Fibroblast of lung (primary cell): Measurements from ENCODE around the gene EPAS1. TPM values are rescaled to one million over a fixed set of nuclear protein-coding genes. Genes with fewer than 3 reads are reported as not detected.

Source experiments
- DNase-seq, 2 donors: peaks; one replicate each; pipeline versions ENCODE4 v3.0.0 to v3.0.0-alpha.2; 2010; ENCODE audit warnings: low read depth in 2 of 2
- H2AFZ ChIP-seq: 2 replicates; pipeline ENCODE4 v1.5.1; 2012; ENCODE audit warnings: low read length, control low read depth, inconsistent platforms
- H3K27ac ChIP-seq: 2 replicates; pipeline ENCODE4 v1.5.1; 2011; ENCODE audit warnings: low read length, control low read depth; ENCODE audit not compliant: insufficient read depth
- H3K27me3 ChIP-seq: 2 replicates; pipeline ENCODE4 v1.5.1; 2011; ENCODE audit warnings: mild to moderate bottlenecking, low read length; ENCODE audit not compliant: control insufficient read depth, insufficient read depth
- H3K36me3 ChIP-seq: 2 replicates; pipeline ENCODE4 v1.5.1; 2011; ENCODE audit warnings: low read length; ENCODE audit not compliant: control insufficient read depth, insufficient read depth
- H3K4me1 ChIP-seq: 2 replicates; pipeline ENCODE4 v1.5.1; 2011; ENCODE audit warnings: low read length; ENCODE audit not compliant: control insufficient read depth, insufficient read depth; ENCODE audit errors: extremely low read depth
- H3K4me2 ChIP-seq: 2 replicates; pipeline ENCODE4 v1.5.1; 2011; ENCODE audit warnings: low read length, control low read depth; ENCODE audit not compliant: insufficient read depth; ENCODE audit errors: extremely low read depth
- H3K4me3 ChIP-seq, 4 experiments: fragments of 200-600 bp in 1 of 4; sonication (generic) in 1 of 4; replicated peaks in 1 of 4; 2 replicates each; pipeline ENCODE4 v1.5.1; 2011 to 2016; ENCODE audit warnings: low read length in 4 of 4, low read depth in 3 of 4, mild to moderate bottlenecking in 3 of 4, control low read depth in 2 of 4, inconsistent platforms in 1 of 4, mixed read lengths in 1 of 4; ENCODE audit not compliant: insufficient read depth in 1 of 4; ENCODE audit errors: control extremely low read depth in 1 of 4
- H3K79me2 ChIP-seq: 2 replicates; pipeline ENCODE4 v1.5.1; 2012; ENCODE audit warnings: mild to moderate bottlenecking, low read length, inconsistent platforms; ENCODE audit not compliant: control insufficient read depth, insufficient read depth
- H3K9ac ChIP-seq: 2 replicates; pipeline ENCODE4 v1.5.1; 2011; ENCODE audit warnings: mild to moderate bottlenecking, low read length, control low read depth; ENCODE audit not compliant: insufficient read depth
- H3K9me3 ChIP-seq: 2 replicates; pipeline ENCODE4 v1.5.1; 2012; ENCODE audit warnings: low read depth, low read length; ENCODE audit not compliant: control insufficient read depth, insufficient read depth
- H4K20me1 ChIP-seq: 2 replicates; pipeline ENCODE4 v1.5.1; 2011; ENCODE audit warnings: low read length; ENCODE audit not compliant: control insufficient read depth, insufficient read depth; ENCODE audit errors: extremely low read depth
- EZH2 ChIP-seq: IDR thresholded peaks from 2 replicates; pipeline ENCODE4 v1.5.1; 2012; ENCODE audit warnings: low read length, control low read depth, mild to moderate bottlenecking; ENCODE audit errors: missing control alignments
- polyA plus RNA-seq, 2 donors: library from polyadenylated mRNA; depleted of rRNA in 1 of 2; stranded (reverse) in 1 of 2; unstranded in 1 of 2; fragments of >200 nt; gene quantifications; 2 replicates each; pipeline ENCODE4 v1.2.1, GENCODE V29; 2011 to 2012; ENCODE audit warnings: missing spikeins in 1 of 2
- total RNA-seq: library from RNA; depleted of rRNA; stranded (reverse); fragments of >200 nt; gene quantifications from 2 replicates; pipeline ENCODE4 v1.2.1, GENCODE V29; 2014
- TF ChIP-seq, protein P1 (sequence below), 2 donors: IDR thresholded peaks in 1 of 2; conservative IDR thresholded peaks in 1 of 2; 1 replicate in 1 of 2; 2 replicates in 1 of 2; pipeline ENCODE4 v1.5.1; 2011 to 2012; ENCODE audit warnings: low read length in 2 of 2, control low read depth in 1 of 2, inconsistent platforms in 1 of 2, low read depth in 1 of 2, mild to moderate bottlenecking in 1 of 2

EPAS1 gene
- total and polyA plus RNA-seq, 2 donors (not counting 1 experiment from before 2014, with no cell fraction given): 120 to 941 TPM

DNA sequence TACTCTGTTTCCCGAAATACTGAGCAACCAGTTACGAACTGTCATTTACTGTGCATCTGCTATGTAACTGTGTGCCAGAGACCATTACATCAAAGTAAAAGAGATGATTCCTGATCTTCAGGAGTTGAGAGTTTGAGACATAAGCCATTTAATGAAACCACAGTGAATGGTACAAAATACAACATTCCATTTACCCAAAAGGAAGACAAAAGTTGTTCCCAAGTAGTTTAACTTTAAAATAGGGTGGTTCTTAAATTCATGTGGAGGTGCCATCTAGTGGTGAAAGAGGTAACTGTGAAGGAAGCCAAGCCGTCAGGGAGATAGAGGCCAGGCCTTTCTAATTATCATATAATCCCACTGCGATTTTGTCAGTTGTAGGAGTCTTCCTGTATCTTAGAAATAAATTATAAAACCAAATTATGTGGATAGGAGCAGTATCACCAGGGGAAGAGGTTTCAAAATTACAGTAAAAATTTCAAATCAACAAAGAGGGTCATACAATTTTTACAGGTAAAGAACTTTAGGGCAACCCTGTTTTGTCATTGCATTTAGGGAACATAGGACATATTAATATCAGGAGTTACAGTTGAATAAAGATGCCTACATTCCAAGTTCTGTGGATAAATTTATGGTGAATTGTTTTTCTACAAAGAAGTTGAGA, 67.7 kb downstream of the EPAS1 start:
- no peaks in the 10 kb centered on the region for H3K27me3 ChIP-seq
- TF ChIP-seq, protein P1, sequence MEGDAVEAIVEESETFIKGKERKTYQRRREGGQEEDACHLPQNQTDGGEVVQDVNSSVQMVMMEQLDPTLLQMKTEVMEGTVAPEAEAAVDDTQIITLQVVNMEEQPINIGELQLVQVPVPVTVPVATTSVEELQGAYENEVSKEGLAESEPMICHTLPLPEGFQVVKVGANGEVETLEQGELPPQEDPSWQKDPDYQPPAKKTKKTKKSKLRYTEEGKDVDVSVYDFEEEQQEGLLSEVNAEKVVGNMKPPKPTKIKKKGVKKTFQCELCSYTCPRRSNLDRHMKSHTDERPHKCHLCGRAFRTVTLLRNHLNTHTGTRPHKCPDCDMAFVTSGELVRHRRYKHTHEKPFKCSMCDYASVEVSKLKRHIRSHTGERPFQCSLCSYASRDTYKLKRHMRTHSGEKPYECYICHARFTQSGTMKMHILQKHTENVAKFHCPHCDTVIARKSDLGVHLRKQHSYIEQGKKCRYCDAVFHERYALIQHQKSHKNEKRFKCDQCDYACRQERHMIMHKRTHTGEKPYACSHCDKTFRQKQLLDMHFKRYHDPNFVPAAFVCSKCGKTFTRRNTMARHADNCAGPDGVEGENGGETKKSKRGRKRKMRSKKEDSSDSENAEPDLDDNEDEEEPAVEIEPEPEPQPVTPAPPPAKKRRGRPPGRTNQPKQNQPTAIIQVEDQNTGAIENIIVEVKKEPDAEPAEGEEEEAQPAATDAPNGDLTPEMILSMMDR (conservative IDR thresholded peaks at IDR 0.05 in 1 of 2, IDR thresholded peaks at IDR 0.05 in 1 of 2; ENCODE audit: low read depth in 1 of 2, low read length in 2 of 2): peak; percentile 54 to 71
- TF ChIP-seq EZH2: no peak
- no peaks in the 10 kb centered on the region for H3K9me3 ChIP-seq
- no peak overlapping the region for H3K27ac ChIP-seq
- peaks cover 23% of the 10 kb centered on the region for H3K36me3 ChIP-seq
- H3K4me2 ChIP-seq: no peak overlapping the region
- H4K20me1 ChIP-seq: no peaks in the 10 kb centered on the region
- no peak overlapping the region for H3K4me3 ChIP-seq
- DNase-seq: peak; percentile 52 to 80
- H3K9ac ChIP-seq: no peak overlapping the region
- H3K79me2 ChIP-seq: no peaks in the 10 kb centered on the region
- no peak overlapping the region for H2AFZ ChIP-seq
- peaks cover 12% of the 10 kb centered on the region for H3K4me1 ChIP-seq

DNA sequence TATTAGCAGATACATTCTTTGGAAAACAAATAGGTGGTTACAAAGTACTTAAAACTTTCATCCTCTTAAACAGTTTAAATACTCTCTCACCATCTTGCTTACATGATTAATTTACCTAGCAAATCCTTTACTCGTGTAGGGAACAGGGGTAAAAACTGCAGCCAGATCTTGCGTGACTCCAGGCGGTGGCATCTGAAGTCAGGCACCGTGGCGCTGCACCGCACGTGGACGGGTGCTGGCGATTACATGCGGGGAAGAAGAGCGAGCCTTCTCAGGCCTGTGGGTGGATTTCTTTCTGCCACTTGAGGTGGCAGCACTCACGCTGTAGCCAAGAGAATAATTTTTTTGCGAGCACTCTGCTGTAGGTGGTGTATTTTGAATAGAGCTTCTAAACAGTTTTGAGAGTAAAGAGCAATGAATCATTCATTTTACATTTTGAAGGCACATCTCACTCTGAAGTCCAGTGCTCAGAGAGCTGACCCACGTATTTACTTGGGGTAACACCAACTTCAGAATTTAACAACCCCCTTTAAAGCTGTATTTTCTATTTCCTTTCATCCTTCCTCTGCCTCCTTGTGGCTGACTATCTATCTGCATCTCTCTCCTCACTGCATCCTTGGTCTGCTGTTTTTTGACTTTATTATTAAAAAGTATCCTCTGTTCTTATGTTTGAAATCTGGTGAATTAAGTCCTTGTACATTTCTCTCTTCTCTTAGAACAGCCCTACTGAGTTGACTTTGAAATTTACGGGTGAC, 68.9 kb downstream of the EPAS1 start:
- H3K79me2 ChIP-seq: no peaks in the 10 kb centered on the region
- H3K36me3 ChIP-seq: peaks cover 17% of the 10 kb centered on the region
- no peaks in the 10 kb centered on the region for H3K9me3 ChIP-seq
- TF ChIP-seq, protein P1 (conservative IDR thresholded peaks at IDR 0.05 in 1 of 2, IDR thresholded peaks at IDR 0.05 in 1 of 2; ENCODE audit: low read depth in 1 of 2, low read length in 2 of 2): peak; percentile 60 to 68
- TF ChIP-seq EZH2: no peak
- H3K9ac ChIP-seq: no peak overlapping the region
- peak; percentile 13 to 46 for DNase-seq
- H3K4me3 ChIP-seq: no peak overlapping the region
- peaks cover 12% of the 10 kb centered on the region for H3K4me1 ChIP-seq
- H4K20me1 ChIP-seq: no peaks in the 10 kb centered on the region
- no peak overlapping the region for H2AFZ ChIP-seq
- H3K27ac ChIP-seq: no peak overlapping the region
- no peaks in the 10 kb centered on the region for H3K27me3 ChIP-seq
- no peak overlapping the region for H3K4me2 ChIP-seq

DNA sequence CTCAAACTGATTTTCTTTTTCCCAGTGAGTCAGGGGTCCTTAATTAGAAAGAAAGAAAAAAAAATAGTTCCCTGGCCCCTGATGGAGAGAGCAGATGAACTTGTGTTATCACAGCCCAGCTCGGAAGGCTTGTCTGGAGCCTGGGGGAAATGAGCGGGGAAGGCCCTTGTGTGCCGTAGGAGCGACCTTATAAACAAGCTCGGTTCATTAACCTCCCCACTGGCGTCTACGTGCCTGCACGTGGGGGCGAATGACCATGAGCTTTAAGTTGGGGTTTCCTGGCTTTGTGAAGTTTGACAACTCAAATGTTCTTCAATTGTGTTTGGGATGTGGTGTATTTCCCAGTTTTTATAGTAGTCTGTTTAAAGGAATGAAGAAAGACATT, 69.5 kb downstream of the EPAS1 start:
- Histone ChIP-seq H3K4me2 (no peak overlapping the region), H2AFZ (no peak overlapping the region), H3K9me3 (no peaks in the 10 kb centered on the region), H3K27ac (no peak overlapping the region), H4K20me1 (no peaks in the 10 kb centered on the region), H3K4me3 (no peak overlapping the region), H3K27me3 (no peaks in the 10 kb centered on the region), H3K36me3 (peaks cover 16% of the 10 kb centered on the region), H3K9ac (no peak overlapping the region), H3K79me2 (no peaks in the 10 kb centered on the region), H3K4me1 (peaks cover 12% of the 10 kb centered on the region)
- TF ChIP-seq, protein P1 (conservative IDR thresholded peaks at IDR 0.05 in 1 of 2, IDR thresholded peaks at IDR 0.05 in 1 of 2; ENCODE audit: low read depth in 1 of 2, low read length in 2 of 2): no peak
- no peak for TF ChIP-seq EZH2
- DNase-seq: no peak
